Kidney epithelial cell (primary cell): ENCODE results near the gene POLN. TPM values are rescaled to one million over a fixed set of nuclear protein-coding genes. Genes with fewer than 3 reads are reported as not detected.
"Not testable (repeated sequence)": the region's sequence is repeated elsewhere in the genome, so short reads cannot be mapped to it uniquely, and the experiment has no call there.

Experiments
- DNase-seq: peaks from one replicate; pipeline ENCODE4 v3.0.0-alpha.2; 2010; ENCODE audit warnings: low read depth
- H3K27me3 ChIP-seq: 2 replicates; pipeline ENCODE4 v1.6.0; 2011; ENCODE audit warnings: low read length; ENCODE audit not compliant: control insufficient read depth, insufficient read depth
- H3K36me3 ChIP-seq: 2 replicates; pipeline ENCODE4 v1.5.1; 2011; ENCODE audit warnings: low read length; ENCODE audit not compliant: control insufficient read depth, insufficient read depth
- H3K4me3 ChIP-seq: 2 replicates; pipeline ENCODE4 v1.5.1; 2011; ENCODE audit warnings: low read depth, mild to moderate bottlenecking, control low read depth, low read length
- total RNA-seq: library from RNA; depleted of rRNA; stranded (reverse); fragments of >200 nt; gene quantifications from 2 replicates; pipeline ENCODE4 v1.2.3, GENCODE V29; 2015
- TF ChIP-seq, protein P1 (sequence below): IDR thresholded peaks from 2 replicates; pipeline ENCODE4 v1.5.1; 2011; ENCODE audit warnings: mild to moderate bottlenecking, moderate library complexity, low read length, control low read depth, inconsistent platforms; ENCODE audit not compliant: insufficient read depth, poor library complexity, severe bottlenecking

Gene POLN
- total RNA-seq, 1 donor from 2014 or later, result 0.38 TPM

DNA sequence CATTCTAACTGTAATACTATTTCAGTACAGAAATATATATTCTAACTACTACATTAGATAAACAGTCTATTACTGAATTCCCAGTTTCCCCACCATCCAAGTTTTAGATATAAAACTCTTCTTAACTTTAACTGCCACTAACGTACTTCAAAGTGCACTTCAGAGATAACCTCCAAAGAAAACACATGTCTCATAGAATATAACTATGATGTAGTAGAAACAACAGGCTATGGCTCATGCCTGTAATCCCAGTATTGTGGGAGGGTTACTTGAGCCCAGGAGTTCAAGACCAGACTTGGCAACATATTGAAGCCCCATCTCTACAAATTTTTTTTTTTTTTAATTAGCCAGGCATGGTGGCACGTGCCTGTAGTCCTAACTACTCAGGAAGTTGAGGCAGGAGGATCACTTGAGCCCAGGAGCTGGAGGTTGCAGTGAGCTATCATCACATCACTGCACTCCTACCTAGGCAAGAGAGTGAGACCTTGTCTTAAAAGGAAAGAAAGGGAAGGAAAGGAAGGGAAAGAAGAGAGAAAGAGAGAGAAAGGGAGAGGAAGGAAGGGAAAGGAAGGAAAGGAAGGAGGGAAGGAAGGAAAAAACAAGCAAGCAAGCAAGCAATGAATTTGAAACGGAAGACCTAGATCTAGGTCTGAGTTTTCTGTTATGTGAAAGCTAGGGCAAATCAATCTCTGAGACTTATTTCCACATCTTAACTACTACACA, 4.8 kb downstream of the POLN start:
- TF ChIP-seq, protein P1, sequence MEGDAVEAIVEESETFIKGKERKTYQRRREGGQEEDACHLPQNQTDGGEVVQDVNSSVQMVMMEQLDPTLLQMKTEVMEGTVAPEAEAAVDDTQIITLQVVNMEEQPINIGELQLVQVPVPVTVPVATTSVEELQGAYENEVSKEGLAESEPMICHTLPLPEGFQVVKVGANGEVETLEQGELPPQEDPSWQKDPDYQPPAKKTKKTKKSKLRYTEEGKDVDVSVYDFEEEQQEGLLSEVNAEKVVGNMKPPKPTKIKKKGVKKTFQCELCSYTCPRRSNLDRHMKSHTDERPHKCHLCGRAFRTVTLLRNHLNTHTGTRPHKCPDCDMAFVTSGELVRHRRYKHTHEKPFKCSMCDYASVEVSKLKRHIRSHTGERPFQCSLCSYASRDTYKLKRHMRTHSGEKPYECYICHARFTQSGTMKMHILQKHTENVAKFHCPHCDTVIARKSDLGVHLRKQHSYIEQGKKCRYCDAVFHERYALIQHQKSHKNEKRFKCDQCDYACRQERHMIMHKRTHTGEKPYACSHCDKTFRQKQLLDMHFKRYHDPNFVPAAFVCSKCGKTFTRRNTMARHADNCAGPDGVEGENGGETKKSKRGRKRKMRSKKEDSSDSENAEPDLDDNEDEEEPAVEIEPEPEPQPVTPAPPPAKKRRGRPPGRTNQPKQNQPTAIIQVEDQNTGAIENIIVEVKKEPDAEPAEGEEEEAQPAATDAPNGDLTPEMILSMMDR, result no peak
- H3K4me3 ChIP-seq, result no peak overlapping the region
- H3K36me3 ChIP-seq, result no peaks in the 10 kb centered on the region
- DNase-seq, result no peak
- no peaks in the 10 kb centered on the region for H3K27me3 ChIP-seq

DNA sequence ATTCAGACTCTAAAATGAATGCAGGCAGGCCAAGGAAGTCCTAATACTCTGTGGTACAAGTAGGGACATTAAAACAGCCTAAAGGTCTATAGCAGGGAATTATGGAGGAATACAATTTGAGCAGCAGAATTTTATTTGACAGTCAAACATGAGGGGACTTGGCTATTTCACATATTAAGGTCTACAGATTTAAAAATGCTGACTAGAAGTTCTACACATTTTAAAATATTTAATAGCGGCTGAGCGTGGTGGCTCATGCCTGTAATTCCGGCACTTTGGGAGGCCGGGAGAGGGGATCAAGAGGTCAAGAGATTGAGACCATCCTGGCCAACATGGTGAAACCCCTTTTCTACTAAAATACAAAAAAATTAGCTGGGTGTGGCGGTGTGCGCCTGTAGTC, 10.8 kb downstream of the POLN start:
- H3K4me3 ChIP-seq, result no peak overlapping the region
- H3K27me3 ChIP-seq, result no peaks in the 10 kb centered on the region
- no peaks in the 10 kb centered on the region for H3K36me3 ChIP-seq
- TF ChIP-seq, protein P1, result no peak
- no peak for DNase-seq

GRCh38 chr4:2226261-2226660, 15.7 kb downstream of the POLN start:
- TF ChIP-seq, protein P1, result no peak
- no peaks in the 10 kb centered on the region for H3K27me3 ChIP-seq
- no peaks in the 10 kb centered on the region for H3K36me3 ChIP-seq
- no peak overlapping the region for H3K4me3 ChIP-seq
- DNase-seq, result no peak

DNA sequence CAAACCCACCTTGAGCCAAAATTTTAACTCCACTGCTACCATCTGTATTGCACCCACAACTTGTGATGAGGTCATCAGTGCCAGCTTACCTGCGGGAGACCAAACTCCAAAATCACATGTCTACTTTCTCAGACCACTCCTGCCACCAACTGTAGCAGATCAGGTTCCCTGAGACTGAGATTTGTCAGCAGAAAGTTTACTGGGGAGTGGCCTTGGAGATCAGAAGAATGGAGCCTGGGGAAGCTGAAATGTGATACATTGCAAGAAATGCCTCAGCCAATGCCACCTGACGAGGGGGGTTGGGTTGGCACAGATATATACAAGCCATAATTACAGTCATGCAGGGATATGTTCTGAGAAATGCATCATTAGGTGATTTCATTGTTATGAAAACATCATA, 19.1 kb downstream of the POLN start:
- H3K4me3 ChIP-seq, result no peak overlapping the region
- TF ChIP-seq, protein P1, result no peak
- no peaks in the 10 kb centered on the region for H3K27me3 ChIP-seq
- no peak for DNase-seq
- no peaks in the 10 kb centered on the region for H3K36me3 ChIP-seq

DNA sequence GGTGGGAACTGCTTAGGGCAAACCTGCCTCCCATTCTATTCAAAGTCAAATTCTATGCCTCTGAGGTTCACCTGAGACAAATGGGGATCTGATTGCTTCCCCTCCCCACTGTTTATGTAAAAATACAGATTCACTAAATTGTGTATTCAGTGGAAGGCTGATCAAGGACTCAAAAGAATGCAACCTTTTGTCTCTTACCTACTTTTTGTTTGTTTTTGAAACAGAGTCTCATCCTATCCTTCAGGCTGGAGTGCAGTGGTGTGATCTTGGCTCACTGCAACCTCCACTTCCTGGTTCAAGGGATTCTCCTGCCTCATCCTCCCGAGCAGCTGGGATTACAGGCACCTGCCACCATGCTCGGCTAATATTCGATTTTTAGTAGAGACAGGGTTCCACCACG, 20.5 kb downstream of the POLN start:
- not testable (repeated sequence) for DNase-seq, H3K36me3 ChIP-seq, H3K4me3 ChIP-seq, H3K27me3 ChIP-seq

GRCh38 chr4:2220016-2220630, 21.8 kb downstream of the POLN start:
- peak; percentile 19 for DNase-seq
- H3K36me3 ChIP-seq, result no peaks in the 10 kb centered on the region
- no peaks in the 10 kb centered on the region for H3K27me3 ChIP-seq
- no peak overlapping the region for H3K4me3 ChIP-seq
- TF ChIP-seq, protein P1, result peak; percentile 90
